Breast epithelium (tissue), 3 donors: ENCODE measurements around the gene XPO1.
"Not testable (repeated sequence)": the region's sequence is repeated elsewhere in the genome, so short reads cannot be mapped to it uniquely, and the experiment has no call there.

Experiments used
- CTCF ChIP-seq, 3 donors: fragments of 450-650 bp; IDR thresholded peaks; one replicate each; pipeline ENCODE4 v1.5.1; 2016 to 2017; ENCODE audit warnings: antibody characterized with exemption in 3 of 3, mild to moderate bottlenecking in 3 of 3, moderate library complexity in 3 of 3
- POLR2A ChIP-seq: fragments of 450-650 bp; IDR thresholded peaks from one replicate; pipeline ENCODE4 v1.6.1; 2016; ENCODE audit warnings: antibody characterized with exemption, mild to moderate bottlenecking, moderate library complexity
- POLR2AphosphoS5 ChIP-seq, 3 donors: sonication (generic); formaldehyde crosslinking; IDR thresholded peaks; one replicate each; pipeline ENCODE4 v1.6.1; 2017; ENCODE audit warnings: antibody characterized with exemption in 3 of 3

- TF ChIP-seq POLR2A; CTCF (IDR thresholded peaks at IDR 0.05); POLR2AphosphoS5 (IDR thresholded peaks at IDR 0.05): not testable (repeated sequence)
These were observed 2.0 kb upstream of the XPO1 start for GRCh38 chr2:61540167-61540566.
